Mammary epithelial cell (primary cell): Measurements from ENCODE around the gene PRKRA.

ENCODE experiments used
- CTCF ChIP-seq, 2 donors: IDR thresholded peaks in 1 of 2; conservative IDR thresholded peaks in 1 of 2; 2 replicates each; pipeline ENCODE4 v1.5.1; 2011 to 2012; ENCODE audit warnings: inconsistent platforms in 2 of 2, low read length in 2 of 2, mild to moderate bottlenecking in 2 of 2, control low read depth in 1 of 2, low read depth in 1 of 2; ENCODE audit not compliant: insufficient read depth in 1 of 2; ENCODE audit errors: extremely low read depth in 1 of 2
- EZH2 ChIP-seq: IDR thresholded peaks from 2 replicates; pipeline ENCODE4 v1.6.1; 2012; ENCODE audit warnings: low read length, inconsistent platforms, borderline replicate concordance

- TF ChIP-seq CTCF (conservative IDR thresholded peaks at IDR 0.05 in 1 of 2, IDR thresholded peaks at IDR 0.05 in 1 of 2; ENCODE audit: extremely low read depth in 1 of 2, insufficient read depth in 1 of 2, low read depth in 1 of 2, low read length in 2 of 2) (no peak), EZH2 (no peak)
Measured at GRCh38 chr2:178385595-178386148, 65.3 kb downstream of the PRKRA start.
